Type B pancreatic cell (in vitro differentiated cells): ENCODE measurements around the gene PIEZO2. TPM values are rescaled to one million over a fixed set of nuclear protein-coding genes. Genes with fewer than 3 reads are reported as not detected.
"Not testable (repeated sequence)": the region's sequence is repeated elsewhere in the genome, so short reads cannot be mapped to it uniquely, and the experiment has no call there.

Experiments used
- DNase-seq: peaks from one replicate; pipeline ENCODE4 v3.0.0; 2021; ENCODE audit warnings: mixed read lengths; ENCODE audit not compliant: unreplicated experiment; ENCODE audit errors: extremely low spot score
- H3K27ac Mint-ChIP-seq: 2 replicates; pipeline ENCODE4 v1.8.0; 2021; ENCODE audit warnings: mild to moderate bottlenecking, mixed read lengths
- H3K27me3 Mint-ChIP-seq: 2 replicates; pipeline ENCODE4 v1.8.0; 2021; ENCODE audit warnings: mixed read lengths
- H3K36me3 Mint-ChIP-seq: 2 replicates; pipeline ENCODE4 v1.8.0; 2021; ENCODE audit warnings: mixed read lengths
- H3K4me1 Mint-ChIP-seq: one replicate; pipeline ENCODE4 v1.8.0; 2021; ENCODE audit warnings: mixed read lengths; ENCODE audit not compliant: unreplicated experiment
- H3K4me3 Mint-ChIP-seq: 2 replicates; pipeline ENCODE4 v1.8.0; 2021; ENCODE audit warnings: mild to moderate bottlenecking, mixed read lengths
- H3K9me3 Mint-ChIP-seq: 2 replicates; pipeline ENCODE4 v1.8.0; 2021; ENCODE audit warnings: mixed read lengths
- total RNA-seq: library from RNA; stranded (reverse); gene quantifications from 2 replicates; pipeline ENCODE4 v1.2.1, GENCODE V29; 2021; ENCODE audit warnings: low replicate concordance
- TF ChIP-seq, protein P1 (sequence below): fragments of 200-600 bp; sonication (generic); conservative IDR thresholded peaks from 2 replicates; pipeline ENCODE4 v1.5.0; 2021; ENCODE audit warnings: antibody characterized with exemption, mild to moderate bottlenecking

PIEZO2 gene
- total RNA-seq, 1 donor from 2014 or later, result 38.8 TPM

DNA sequence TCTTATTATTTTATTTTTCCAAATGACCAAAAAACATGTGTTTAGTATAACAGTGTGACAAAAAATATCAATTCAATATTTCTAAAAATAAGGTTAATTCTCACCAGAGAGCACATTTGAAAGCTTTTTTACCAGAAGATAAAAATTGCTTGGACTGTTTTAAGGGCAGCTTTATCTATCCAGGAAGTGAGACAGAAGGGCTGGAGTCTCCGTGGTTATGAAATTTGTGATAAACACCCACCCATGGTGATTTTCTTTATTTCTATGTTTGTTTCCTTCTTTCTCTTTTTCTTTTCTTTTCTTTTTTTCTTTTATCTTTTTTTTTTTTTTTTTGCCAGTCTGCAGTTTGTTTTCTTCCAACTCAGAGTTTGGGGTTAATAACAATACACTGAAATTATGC lies 298.5 kb downstream of the PIEZO2 start:
- TF ChIP-seq, protein P1, sequence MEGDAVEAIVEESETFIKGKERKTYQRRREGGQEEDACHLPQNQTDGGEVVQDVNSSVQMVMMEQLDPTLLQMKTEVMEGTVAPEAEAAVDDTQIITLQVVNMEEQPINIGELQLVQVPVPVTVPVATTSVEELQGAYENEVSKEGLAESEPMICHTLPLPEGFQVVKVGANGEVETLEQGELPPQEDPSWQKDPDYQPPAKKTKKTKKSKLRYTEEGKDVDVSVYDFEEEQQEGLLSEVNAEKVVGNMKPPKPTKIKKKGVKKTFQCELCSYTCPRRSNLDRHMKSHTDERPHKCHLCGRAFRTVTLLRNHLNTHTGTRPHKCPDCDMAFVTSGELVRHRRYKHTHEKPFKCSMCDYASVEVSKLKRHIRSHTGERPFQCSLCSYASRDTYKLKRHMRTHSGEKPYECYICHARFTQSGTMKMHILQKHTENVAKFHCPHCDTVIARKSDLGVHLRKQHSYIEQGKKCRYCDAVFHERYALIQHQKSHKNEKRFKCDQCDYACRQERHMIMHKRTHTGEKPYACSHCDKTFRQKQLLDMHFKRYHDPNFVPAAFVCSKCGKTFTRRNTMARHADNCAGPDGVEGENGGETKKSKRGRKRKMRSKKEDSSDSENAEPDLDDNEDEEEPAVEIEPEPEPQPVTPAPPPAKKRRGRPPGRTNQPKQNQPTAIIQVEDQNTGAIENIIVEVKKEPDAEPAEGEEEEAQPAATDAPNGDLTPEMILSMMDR, result no peak
- Mint-ChIP-seq H3K9me3 (peaks cover 4% of the 10 kb centered on the region), H3K4me3 (no peak overlapping the region), H3K4me1 (peaks cover 29% of the 10 kb centered on the region), H3K36me3 (peaks cover 13% of the 10 kb centered on the region), H3K27ac (no peak overlapping the region), H3K27me3 (peaks cover 9% of the 10 kb centered on the region)
- no peak for DNase-seq

DNA sequence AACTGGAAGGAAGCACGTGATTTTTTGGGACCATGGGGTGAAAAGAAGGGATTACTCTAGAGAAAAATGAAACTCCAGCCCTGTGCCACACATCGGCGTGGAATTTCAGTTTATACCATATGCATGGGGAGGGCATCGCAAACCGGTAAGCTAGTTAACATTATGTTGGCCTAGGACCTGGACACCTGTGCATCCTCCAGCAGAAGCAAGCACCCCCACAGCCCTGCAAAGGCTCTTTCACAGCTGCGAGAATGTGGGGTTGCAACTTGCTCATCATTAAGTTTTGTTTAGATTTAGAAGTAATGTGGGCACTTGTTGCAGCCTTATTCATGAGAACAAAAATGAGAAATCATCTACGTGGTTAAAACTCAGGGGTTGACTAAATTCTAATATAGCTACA lies 299.2 kb downstream of the PIEZO2 start:
- Mint-ChIP-seq H3K4me1 (peaks cover 29% of the 10 kb centered on the region), H3K27ac (no peak overlapping the region), H3K9me3 (peaks cover 5% of the 10 kb centered on the region), H3K27me3 (peaks cover 7% of the 10 kb centered on the region), H3K4me3 (no peak overlapping the region), H3K36me3 (peaks cover 12% of the 10 kb centered on the region)
- no peak for DNase-seq
- TF ChIP-seq, protein P1, result no peak

DNA sequence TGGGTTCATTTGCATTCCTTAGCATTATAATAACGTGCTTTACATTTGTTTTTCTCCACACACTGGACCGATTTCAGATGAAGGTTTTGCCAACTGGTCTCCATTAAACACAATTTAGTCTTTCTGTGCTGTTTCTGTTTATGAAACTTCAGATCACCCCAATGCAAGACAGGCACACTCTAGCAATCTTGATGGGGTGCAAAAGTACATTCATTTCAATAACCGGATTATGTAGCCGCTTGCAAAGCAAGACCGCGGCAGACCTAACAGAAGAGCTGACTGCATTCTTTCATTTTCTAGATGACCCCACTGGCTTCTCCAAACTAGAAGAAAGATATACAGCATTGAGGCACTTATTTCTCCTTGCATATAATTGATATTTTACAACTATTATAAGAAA lies 301.5 kb downstream of the PIEZO2 start:
- Mint-ChIP-seq H3K4me3 (no peak overlapping the region), H3K36me3 (peaks cover 8% of the 10 kb centered on the region), H3K27ac (no peak overlapping the region), H3K4me1 (peaks cover 22% of the 10 kb centered on the region), H3K27me3 (peaks cover 5% of the 10 kb centered on the region), H3K9me3 (peaks cover 5% of the 10 kb centered on the region)
- no peak for DNase-seq
- TF ChIP-seq, protein P1, result no peak

DNA sequence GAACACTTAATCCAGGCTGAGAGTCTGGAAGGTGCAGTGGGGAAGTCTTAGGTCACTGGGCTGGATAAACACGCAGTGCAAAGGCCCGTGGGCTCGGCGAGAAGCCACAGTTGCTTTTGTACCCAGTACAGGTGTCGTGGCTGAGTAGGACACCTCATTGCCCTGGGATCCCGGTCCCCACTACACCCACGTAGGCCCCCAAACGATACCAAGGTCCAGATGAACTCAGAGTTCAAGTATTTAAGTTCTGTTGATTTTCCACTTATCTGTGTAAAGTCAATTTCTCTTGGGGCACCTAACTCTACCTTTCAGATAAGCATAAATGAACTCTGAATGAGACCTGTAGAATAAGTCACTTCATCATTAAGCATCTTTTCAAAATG lies 302.0 kb downstream of the PIEZO2 start:
- no peak for DNase-seq
- H3K36me3 Mint-ChIP-seq, result peaks cover 10% of the 10 kb centered on the region
- no peak overlapping the region for H3K4me3 Mint-ChIP-seq
- H3K27me3 Mint-ChIP-seq, result peaks cover under 1% of the 10 kb centered on the region
- TF ChIP-seq, protein P1, result no peak
- H3K4me1 Mint-ChIP-seq, result peaks cover 19% of the 10 kb centered on the region
- peaks cover 5% of the 10 kb centered on the region for H3K9me3 Mint-ChIP-seq
- no peak overlapping the region for H3K27ac Mint-ChIP-seq

DNA sequence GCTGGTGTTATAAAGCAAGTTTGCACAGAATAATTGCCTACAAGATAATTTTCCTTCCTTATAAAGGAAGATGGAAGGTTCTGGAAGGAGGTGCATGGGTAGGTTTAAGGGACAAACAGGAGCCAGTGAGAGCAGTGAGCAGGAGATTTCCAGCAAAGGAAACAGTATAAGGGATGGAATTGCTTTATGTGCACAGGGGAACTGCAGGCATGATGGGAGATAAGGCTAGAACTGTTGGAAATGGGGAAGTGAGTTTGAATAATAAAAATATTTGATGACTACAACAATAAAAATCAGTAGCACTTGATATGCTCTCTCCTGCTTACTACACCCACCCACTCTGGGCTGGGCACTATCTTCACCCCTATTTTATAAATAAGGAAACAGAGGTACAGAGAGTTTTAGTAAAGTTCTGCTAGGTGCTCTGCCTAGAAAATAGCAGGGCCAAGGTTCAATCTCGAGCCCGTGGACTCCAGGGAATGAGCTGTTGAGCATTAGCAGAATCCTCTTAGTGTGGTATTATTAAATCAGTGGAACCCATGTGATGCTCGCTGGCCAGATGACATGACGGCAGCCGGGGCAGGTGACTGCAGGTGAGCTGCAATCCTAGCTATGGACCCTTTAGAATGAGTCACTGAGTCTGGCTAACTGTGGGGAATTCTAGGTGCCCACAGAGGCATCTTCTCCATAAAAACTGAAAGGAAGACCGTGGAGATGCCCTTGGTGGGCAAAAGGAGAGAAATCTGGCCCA lies 302.5 kb downstream of the PIEZO2 start:
- Mint-ChIP-seq H3K4me1 (peaks cover 14% of the 10 kb centered on the region), H3K27me3 (no peaks in the 10 kb centered on the region), H3K36me3 (peaks cover 12% of the 10 kb centered on the region), H3K9me3 (peaks cover 5% of the 10 kb centered on the region), H3K4me3 (no peak overlapping the region), H3K27ac (no peak overlapping the region)
- DNase-seq, result no peak
- TF ChIP-seq, protein P1, result no peak

DNA sequence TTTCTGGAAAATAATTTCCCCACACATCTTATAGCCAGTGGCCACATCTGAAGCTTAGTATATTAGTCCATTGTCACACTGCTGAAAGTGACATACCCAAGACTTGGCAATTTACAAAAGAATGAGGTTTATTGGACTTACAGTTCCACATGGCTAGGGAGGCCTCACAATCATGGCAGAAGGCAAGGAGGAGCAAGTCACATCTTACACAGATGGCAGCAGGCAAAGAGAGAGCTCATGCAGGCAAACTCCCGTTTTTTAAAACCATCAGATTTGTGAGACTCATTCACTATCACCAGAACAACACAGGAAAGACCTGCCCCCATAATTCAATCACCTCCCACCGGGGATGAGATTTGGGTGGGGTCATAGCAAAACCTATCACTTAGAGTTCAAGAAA lies 303.3 kb downstream of the PIEZO2 start:
- not testable (repeated sequence) for H3K27ac Mint-ChIP-seq, H3K9me3 Mint-ChIP-seq, H3K4me3 Mint-ChIP-seq, H3K27me3 Mint-ChIP-seq, DNase-seq
- Mint-ChIP-seq H3K4me1 (peaks cover 11% of the 10 kb centered on the region), H3K36me3 (peaks cover 12% of the 10 kb centered on the region)
